NCI-H526 treated with DMSO at 0.1 percent for 48 hours (cell line): Measurements from ENCODE around the gene LRRC32.
A peak's percentile ranks its signal among the peaks of the same experiment; 100 is the strongest.
"Not testable (repeated sequence)": the region's sequence is repeated elsewhere in the genome, so short reads cannot be mapped to it uniquely, and the experiment has no call there.

Experiments used
- DNase-seq: peaks from one replicate; lab custom pipeline; 2025; lab: John Stamatoyannopoulos, UW

The LRRC32 gene

GRCh38 chr11:76648061-76648460 lies 22.5 kb downstream of the LRRC32 start:
- DNase-seq, result no peak

GRCh38 chr11:76646882-76647534 lies 23.5 kb downstream of the LRRC32 start:
- no peak for DNase-seq

- DNase-seq, result no peak
These were observed 26.0 kb downstream of the LRRC32 start for GRCh38 chr11:76644591-76644990.

GRCh38 chr11:76643711-76644110 lies 26.8 kb downstream of the LRRC32 start:
- not testable (repeated sequence) for DNase-seq

- DNase-seq, result no peak
These were observed 28.2 kb downstream of the LRRC32 start for GRCh38 chr11:76642341-76642740.

GRCh38 chr11:76641905-76642304 lies 28.6 kb downstream of the LRRC32 start:
- no peak for DNase-seq

- DNase-seq, result no peak
These were observed 30.0 kb downstream of the LRRC32 start for GRCh38 chr11:76640501-76640900.

- no peak for DNase-seq
These were observed 30.9 kb downstream of the LRRC32 start for GRCh38 chr11:76639621-76640020.

GRCh38 chr11:76638270-76639197 lies 32.0 kb downstream of the LRRC32 start:
- DNase-seq, result no peak

GRCh38 chr11:76637491-76638269 lies 32.9 kb downstream of the LRRC32 start:
- peak; percentile 43 for DNase-seq

- no peak for DNase-seq
These were observed 33.6 kb downstream of the LRRC32 start for GRCh38 chr11:76636826-76637460.

- DNase-seq, result no peak
These were observed 34.4 kb downstream of the LRRC32 start for GRCh38 chr11:76635991-76636738.

GRCh38 chr11:76634886-76635285 lies 35.7 kb downstream of the LRRC32 start:
- no peak for DNase-seq

GRCh38 chr11:76632492-76632891 lies 38.1 kb downstream of the LRRC32 start:
- no peak for DNase-seq

- no peak for DNase-seq
These were observed 38.8 kb downstream of the LRRC32 start for GRCh38 chr11:76631566-76632308.

- DNase-seq, result no peak
These were observed 39.8 kb downstream of the LRRC32 start for GRCh38 chr11:76630600-76631281.

GRCh38 chr11:76629853-76630599 lies 40.5 kb downstream of the LRRC32 start:
- DNase-seq, result no peak

- no peak for DNase-seq
These were observed 41.3 kb downstream of the LRRC32 start for GRCh38 chr11:76629116-76629852.
